Neural cell (in vitro differentiated cells): ENCODE measurements around the gene CSMD2. TPM values are rescaled to one million over a fixed set of nuclear protein-coding genes. Genes with fewer than 3 reads are reported as not detected.

ENCODE experiments used
- H2AFZ ChIP-seq: fragments of 200-600, 300-800 bp; sonication (generic), shearing (Covaris generic); 2 replicates; pipeline ENCODE4 v1.6.0; 2014; ENCODE audit warnings: low read depth, mild to moderate bottlenecking, antibody characterized with exemption, low read length, moderate library complexity
- H3F3A ChIP-seq: fragments of 200-600 bp; shearing (Covaris generic); 2 replicates; pipeline ENCODE4 v1.6.1; 2016; ENCODE audit warnings: mild to moderate bottlenecking, moderate library complexity, mixed read lengths, antibody characterized with exemption, low read length; ENCODE audit not compliant: insufficient read depth, poor library complexity, severe bottlenecking
- H3K27ac ChIP-seq: fragments of 200-600, 300-800 bp; sonication (generic), shearing (Covaris generic); 2 replicates; pipeline ENCODE4 v1.5.1; 2014; ENCODE audit warnings: mild to moderate bottlenecking, low read length, moderate library complexity
- H3K27me3 ChIP-seq: fragments of 300-800, 200-600 bp; sonication (generic), shearing (Covaris generic); 2 replicates; pipeline ENCODE4 v1.6.0; 2014; ENCODE audit warnings: mild to moderate bottlenecking, low read depth, low read length, moderate library complexity; ENCODE audit not compliant: insufficient read depth
- H3K36me3 ChIP-seq: fragments of 300-800, 200-600 bp; sonication (generic), shearing (Covaris generic); 2 replicates; pipeline ENCODE4 v1.5.1; 2014; ENCODE audit warnings: mild to moderate bottlenecking, antibody characterized with exemption, low read length, moderate library complexity; ENCODE audit not compliant: insufficient read depth
- H3K4me2 ChIP-seq: fragments of 300-800, 200-600 bp; sonication (generic), shearing (Covaris generic); 2 replicates; pipeline ENCODE4 v1.6.0; 2014; ENCODE audit warnings: mild to moderate bottlenecking, low read length
- H3K4me3 ChIP-seq: fragments of 300-800, 200-600 bp; sonication (generic), shearing (Covaris generic); 2 replicates; pipeline ENCODE4 v1.5.1; 2014; ENCODE audit warnings: mild to moderate bottlenecking, low read length, moderate library complexity
- H3K79me2 ChIP-seq: fragments of 200-600 bp; shearing (Covaris generic); replicated peaks from 2 replicates; pipeline ENCODE4 v1.6.0; 2014; ENCODE audit warnings: mild to moderate bottlenecking, low read length, moderate library complexity; ENCODE audit not compliant: insufficient read depth
- H3K9ac ChIP-seq: fragments of 300-800, 200-600 bp; sonication (generic), shearing (Covaris generic); 2 replicates; pipeline ENCODE4 v1.6.1; 2016; ENCODE audit warnings: mild to moderate bottlenecking, low read length, mixed read lengths
- H3K9me2 ChIP-seq: fragments of 200-600 bp; shearing (Covaris generic); 2 replicates; pipeline ENCODE4 v1.6.1; 2016; ENCODE audit warnings: mild to moderate bottlenecking, low read length, mixed read lengths; ENCODE audit not compliant: insufficient read depth
- H3K9me3 ChIP-seq: fragments of 200-600, 300-800 bp; sonication (generic), shearing (Covaris generic); 2 replicates; pipeline ENCODE4 v1.6.1; 2016; ENCODE audit warnings: mild to moderate bottlenecking, mixed run types, low read length, moderate library complexity, mixed read lengths
- H4K20me1 ChIP-seq: fragments of 200-600 bp; shearing (Covaris generic); 2 replicates; pipeline ENCODE4 v1.6.1; 2016; ENCODE audit warnings: mild to moderate bottlenecking, mixed run types; ENCODE audit not compliant: insufficient read depth
- EP300 ChIP-seq: fragments of 450-650 bp; conservative IDR thresholded peaks from 2 replicates; pipeline ENCODE4 v1.6.1; 2014; ENCODE audit warnings: antibody characterized with exemption, mild to moderate bottlenecking, moderate library complexity; ENCODE audit not compliant: poor library complexity, severe bottlenecking
- EZH2 ChIP-seq: fragments of 200-600, 300-800 bp; shearing (Covaris generic), sonication (generic); IDR thresholded peaks from 2 replicates; pipeline ENCODE4 v1.6.1; 2014; ENCODE audit warnings: antibody characterized with exemption, low read length, borderline replicate concordance, mild to moderate bottlenecking; ENCODE audit not compliant: insufficient read depth, poor library complexity, severe bottlenecking
- MXI1 ChIP-seq: fragments of 450-650 bp; conservative IDR thresholded peaks from 2 replicates; pipeline ENCODE4 v1.6.1; 2014; ENCODE audit warnings: antibody characterized with exemption, mild to moderate bottlenecking; ENCODE audit not compliant: poor library complexity, severe bottlenecking
- POLR2AphosphoS5 ChIP-seq: IDR thresholded peaks from 2 replicates; pipeline ENCODE4 v1.6.1; 2012
- RAD21 ChIP-seq: fragments of 450-650 bp; conservative IDR thresholded peaks from 2 replicates; pipeline ENCODE4 v1.6.1; 2014; ENCODE audit warnings: antibody characterized with exemption, mild to moderate bottlenecking, moderate library complexity
- SMC3 ChIP-seq: fragments of 450-650 bp; conservative IDR thresholded peaks from 2 replicates; pipeline ENCODE4 v1.6.1; 2014; ENCODE audit warnings: antibody characterized with exemption, mild to moderate bottlenecking, moderate library complexity; ENCODE audit not compliant: poor library complexity
- TAF1 ChIP-seq: IDR thresholded peaks from 2 replicates; pipeline ENCODE4 v1.6.1; 2012; ENCODE audit warnings: low read depth
- polyA plus RNA-seq: library from polyadenylated mRNA; depleted of rRNA; stranded (reverse); fragments of >200 nt; gene quantifications from 2 replicates; pipeline ENCODE4 v1.2.3, GENCODE V29; 2014
- TF ChIP-seq, protein P1 (sequence below): fragments of 450-650 bp; IDR thresholded peaks from 2 replicates; pipeline ENCODE4 v1.5.1; 2014; ENCODE audit warnings: antibody characterized with exemption, mild to moderate bottlenecking, moderate library complexity; ENCODE audit not compliant: poor library complexity, severe bottlenecking
- TF ChIP-seq, protein P2 (sequence below): IDR thresholded peaks from 2 replicates; pipeline ENCODE4 v1.6.1; 2012; ENCODE audit warnings: borderline replicate concordance

The CSMD2 gene
- polyA plus RNA-seq, 1 donor from 2014 or later, result 9.6 TPM

DNA sequence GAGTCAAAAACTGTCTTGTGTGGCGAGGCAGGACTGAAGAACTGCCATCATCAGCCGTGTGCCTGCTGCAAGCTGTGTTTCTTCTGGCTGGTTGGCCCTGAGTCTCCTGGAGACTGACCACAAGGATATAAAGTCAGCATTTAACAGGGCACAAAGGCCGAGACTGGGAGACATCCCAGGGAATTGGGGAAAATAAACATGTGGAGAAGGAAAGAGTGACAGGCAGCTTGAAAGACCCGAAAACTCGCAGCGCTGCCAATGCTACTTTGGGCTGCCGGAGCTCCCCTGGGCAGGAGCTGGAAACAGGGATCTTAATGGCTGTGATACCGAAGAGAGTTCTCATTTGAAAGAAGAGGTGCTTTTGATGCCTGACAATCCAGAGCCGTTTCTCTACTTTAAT, 426.5 kb downstream of the CSMD2 start:
- H4K20me1 ChIP-seq, result no peaks in the 10 kb centered on the region
- no peak for TF ChIP-seq SMC3
- TF ChIP-seq, protein P1, sequence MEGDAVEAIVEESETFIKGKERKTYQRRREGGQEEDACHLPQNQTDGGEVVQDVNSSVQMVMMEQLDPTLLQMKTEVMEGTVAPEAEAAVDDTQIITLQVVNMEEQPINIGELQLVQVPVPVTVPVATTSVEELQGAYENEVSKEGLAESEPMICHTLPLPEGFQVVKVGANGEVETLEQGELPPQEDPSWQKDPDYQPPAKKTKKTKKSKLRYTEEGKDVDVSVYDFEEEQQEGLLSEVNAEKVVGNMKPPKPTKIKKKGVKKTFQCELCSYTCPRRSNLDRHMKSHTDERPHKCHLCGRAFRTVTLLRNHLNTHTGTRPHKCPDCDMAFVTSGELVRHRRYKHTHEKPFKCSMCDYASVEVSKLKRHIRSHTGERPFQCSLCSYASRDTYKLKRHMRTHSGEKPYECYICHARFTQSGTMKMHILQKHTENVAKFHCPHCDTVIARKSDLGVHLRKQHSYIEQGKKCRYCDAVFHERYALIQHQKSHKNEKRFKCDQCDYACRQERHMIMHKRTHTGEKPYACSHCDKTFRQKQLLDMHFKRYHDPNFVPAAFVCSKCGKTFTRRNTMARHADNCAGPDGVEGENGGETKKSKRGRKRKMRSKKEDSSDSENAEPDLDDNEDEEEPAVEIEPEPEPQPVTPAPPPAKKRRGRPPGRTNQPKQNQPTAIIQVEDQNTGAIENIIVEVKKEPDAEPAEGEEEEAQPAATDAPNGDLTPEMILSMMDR, result no peak
- TF ChIP-seq EP300, result no peak
- TF ChIP-seq MXI1, result no peak
- H3K9me3 ChIP-seq, result no peaks in the 10 kb centered on the region
- no peaks in the 10 kb centered on the region for H3F3A ChIP-seq
- no peak overlapping the region for H3K4me3 ChIP-seq
- H2AFZ ChIP-seq, result no peak overlapping the region
- no peaks in the 10 kb centered on the region for H3K27me3 ChIP-seq
- H3K36me3 ChIP-seq, result no peaks in the 10 kb centered on the region
- H3K9ac ChIP-seq, result no peak overlapping the region
- H3K4me2 ChIP-seq, result no peak overlapping the region
- H3K79me2 ChIP-seq, result no peaks in the 10 kb centered on the region
- no peaks in the 10 kb centered on the region for H3K9me2 ChIP-seq
- H3K27ac ChIP-seq, result no peak overlapping the region

DNA sequence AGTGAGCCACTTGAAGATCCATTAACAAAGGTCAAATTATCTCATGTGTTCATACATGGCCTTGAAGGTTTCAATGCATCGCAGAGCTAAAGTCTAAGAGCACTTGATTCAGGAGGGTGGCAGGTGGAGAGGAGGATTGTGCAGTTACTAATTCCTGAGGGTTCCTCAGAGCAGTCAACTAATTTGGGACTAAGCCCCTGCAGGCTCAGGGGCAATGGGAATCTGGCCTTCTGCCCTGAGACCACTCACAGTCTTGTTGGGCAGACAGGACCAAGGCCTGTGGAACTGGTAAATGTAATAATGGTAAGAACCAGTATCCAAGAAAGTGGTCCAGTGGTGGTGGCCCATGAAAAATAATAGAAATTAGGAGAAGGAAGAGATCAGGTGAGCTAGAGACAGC, 428.5 kb downstream of the CSMD2 start:
- H3K9me3 ChIP-seq, result no peaks in the 10 kb centered on the region
- no peak overlapping the region for H3K9ac ChIP-seq
- no peak overlapping the region for H2AFZ ChIP-seq
- no peaks in the 10 kb centered on the region for H3K9me2 ChIP-seq
- no peaks in the 10 kb centered on the region for H4K20me1 ChIP-seq
- no peak overlapping the region for H3K27ac ChIP-seq
- no peaks in the 10 kb centered on the region for H3K36me3 ChIP-seq
- no peaks in the 10 kb centered on the region for H3F3A ChIP-seq
- no peak overlapping the region for H3K4me2 ChIP-seq
- H3K4me3 ChIP-seq, result no peak overlapping the region
- no peaks in the 10 kb centered on the region for H3K79me2 ChIP-seq
- H3K27me3 ChIP-seq, result no peaks in the 10 kb centered on the region
- no peak for TF ChIP-seq SMC3
- TF ChIP-seq POLR2AphosphoS5, result no peak
- no peak for TF ChIP-seq MXI1
- TF ChIP-seq EP300, result no peak
- TF ChIP-seq, protein P2, sequence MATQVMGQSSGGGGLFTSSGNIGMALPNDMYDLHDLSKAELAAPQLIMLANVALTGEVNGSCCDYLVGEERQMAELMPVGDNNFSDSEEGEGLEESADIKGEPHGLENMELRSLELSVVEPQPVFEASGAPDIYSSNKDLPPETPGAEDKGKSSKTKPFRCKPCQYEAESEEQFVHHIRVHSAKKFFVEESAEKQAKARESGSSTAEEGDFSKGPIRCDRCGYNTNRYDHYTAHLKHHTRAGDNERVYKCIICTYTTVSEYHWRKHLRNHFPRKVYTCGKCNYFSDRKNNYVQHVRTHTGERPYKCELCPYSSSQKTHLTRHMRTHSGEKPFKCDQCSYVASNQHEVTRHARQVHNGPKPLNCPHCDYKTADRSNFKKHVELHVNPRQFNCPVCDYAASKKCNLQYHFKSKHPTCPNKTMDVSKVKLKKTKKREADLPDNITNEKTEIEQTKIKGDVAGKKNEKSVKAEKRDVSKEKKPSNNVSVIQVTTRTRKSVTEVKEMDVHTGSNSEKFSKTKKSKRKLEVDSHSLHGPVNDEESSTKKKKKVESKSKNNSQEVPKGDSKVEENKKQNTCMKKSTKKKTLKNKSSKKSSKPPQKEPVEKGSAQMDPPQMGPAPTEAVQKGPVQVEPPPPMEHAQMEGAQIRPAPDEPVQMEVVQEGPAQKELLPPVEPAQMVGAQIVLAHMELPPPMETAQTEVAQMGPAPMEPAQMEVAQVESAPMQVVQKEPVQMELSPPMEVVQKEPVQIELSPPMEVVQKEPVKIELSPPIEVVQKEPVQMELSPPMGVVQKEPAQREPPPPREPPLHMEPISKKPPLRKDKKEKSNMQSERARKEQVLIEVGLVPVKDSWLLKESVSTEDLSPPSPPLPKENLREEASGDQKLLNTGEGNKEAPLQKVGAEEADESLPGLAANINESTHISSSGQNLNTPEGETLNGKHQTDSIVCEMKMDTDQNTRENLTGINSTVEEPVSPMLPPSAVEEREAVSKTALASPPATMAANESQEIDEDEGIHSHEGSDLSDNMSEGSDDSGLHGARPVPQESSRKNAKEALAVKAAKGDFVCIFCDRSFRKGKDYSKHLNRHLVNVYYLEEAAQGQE, result no peak
- TF ChIP-seq, protein P1, result no peak
- no peak for TF ChIP-seq EZH2
- TF ChIP-seq TAF1, result no peak
- no peak for TF ChIP-seq RAD21
